GM23338 (cell line): ENCODE data around the gene FAM32A. TPM values are rescaled to one million over a fixed set of nuclear protein-coding genes. Genes with fewer than 3 reads are reported as not detected.

Experiments used
- ATAC-seq: fragments of 200-7000 bp; cut with Tn5 transposase; 3 replicates; pipeline ENCODE4 v1.9.1; 2020
- DNase-seq: peaks from one replicate; pipeline ENCODE4 v3.0.0-alpha.2; 2015; ENCODE audit warnings: low spot score
- H2AFZ ChIP-seq: fragments of 200-600 bp; sonication (generic); 2 replicates; pipeline ENCODE4 v1.8.0; 2016; ENCODE audit warnings: antibody characterized with exemption, mild to moderate bottlenecking, moderate library complexity
- H3F3A ChIP-seq: fragments of 200-600 bp; sonication (generic); replicated peaks from 2 replicates; pipeline ENCODE4 v1.8.0; 2017; ENCODE audit warnings: antibody characterized with exemption, mixed run types, low read depth
- H3K27ac ChIP-seq: fragments of 200-600 bp; sonication (generic); 2 replicates; pipeline ENCODE4 v1.6.1; 2016; ENCODE audit warnings: low read depth
- H3K27me3 ChIP-seq: fragments of 200-600 bp; sonication (generic); 2 replicates; pipeline ENCODE4 v1.8.0; 2016; ENCODE audit warnings: mild to moderate bottlenecking, mixed run types, moderate library complexity; ENCODE audit not compliant: insufficient read depth
- H3K36me3 ChIP-seq: fragments of 200-600 bp; sonication (generic); 2 replicates; pipeline ENCODE4 v1.8.0; 2016; ENCODE audit warnings: mild to moderate bottlenecking; ENCODE audit not compliant: insufficient read depth
- H3K4me1 ChIP-seq: fragments of 200-600 bp; sonication (generic); 2 replicates; pipeline ENCODE4 v1.8.0; 2016; ENCODE audit warnings: mild to moderate bottlenecking, moderate library complexity; ENCODE audit not compliant: insufficient read depth
- H3K4me2 ChIP-seq: fragments of 200-600 bp; sonication (generic); 2 replicates; pipeline ENCODE4 v1.7.1; 2017; ENCODE audit warnings: mixed run types
- H3K4me3 ChIP-seq: fragments of 200-600 bp; sonication (generic); 2 replicates; pipeline ENCODE4 v1.6.1; 2016; ENCODE audit warnings: mixed run types
- H3K79me2 ChIP-seq: fragments of 200-600 bp; sonication (generic); replicated peaks from 2 replicates; pipeline ENCODE4 v1.8.0; 2017; ENCODE audit warnings: mild to moderate bottlenecking; ENCODE audit not compliant: insufficient read depth
- H3K9me2 ChIP-seq: fragments of 200-600 bp; sonication (generic); 2 replicates; pipeline ENCODE4 v1.8.0; 2017; ENCODE audit not compliant: insufficient read depth
- H4K20me1 ChIP-seq: fragments of 200-600 bp; sonication (generic); replicated peaks from 2 replicates; pipeline ENCODE4 v1.8.0; 2017; ENCODE audit warnings: mild to moderate bottlenecking; ENCODE audit not compliant: insufficient read depth
- H3K27ac Mint-ChIP-seq: 2 replicates; pipeline ENCODE4 v1.8.0; 2020; ENCODE audit warnings: inconsistent platforms, mild to moderate bottlenecking, moderate library complexity, mixed read lengths
- H3K27me3 Mint-ChIP-seq: 3 replicates; pipeline ENCODE4 v1.8.0; 2022; ENCODE audit warnings: low read depth, mild to moderate bottlenecking, moderate library complexity, mixed read lengths, inconsistent platforms; ENCODE audit not compliant: insufficient read depth, poor library complexity
- H3K36me3 Mint-ChIP-seq: 3 replicates; pipeline ENCODE4 v1.8.0; 2021; ENCODE audit warnings: low read depth, mild to moderate bottlenecking, inconsistent platforms, moderate library complexity, mixed read lengths
- H3K4me1 Mint-ChIP-seq: 3 replicates; pipeline ENCODE4 v1.8.0; 2020; ENCODE audit warnings: mild to moderate bottlenecking, inconsistent platforms, mixed read lengths
- H3K4me3 Mint-ChIP-seq: 3 replicates; pipeline ENCODE4 v1.8.0; 2021; ENCODE audit warnings: moderate library complexity, mild to moderate bottlenecking, inconsistent platforms, mixed read lengths
- H3K9me3 Mint-ChIP-seq: 3 replicates; pipeline ENCODE4 v1.8.0; 2020; ENCODE audit warnings: moderate library complexity, mild to moderate bottlenecking, inconsistent platforms, mixed read lengths
- CREB1 ChIP-seq: fragments of 250-450 bp; sonication (Bioruptor Pico); IDR thresholded peaks from 2 replicates; pipeline ENCODE4 v1.5.0; 2020; ENCODE audit warnings: low read depth, mild to moderate bottlenecking, moderate library complexity
- EZH2 ChIP-seq: fragments of 200-600 bp; sonication (generic); IDR thresholded peaks from one replicate; pipeline ENCODE4 v1.8.0; 2017; ENCODE audit warnings: antibody characterized with exemption, mild to moderate bottlenecking, low read depth; ENCODE audit not compliant: unreplicated experiment
- EZH2phosphoT487 ChIP-seq: fragments of 200-600 bp; sonication (generic); IDR thresholded peaks from one replicate; pipeline ENCODE4 v1.8.1; 2018; ENCODE audit warnings: antibody characterized with exemption; ENCODE audit not compliant: unreplicated experiment
- NANOG ChIP-seq: IDR thresholded peaks from 2 replicates; pipeline ENCODE4 v1.6.1; 2016; ENCODE audit warnings: antibody characterized with exemption, borderline replicate concordance
- POLR2AphosphoS5 ChIP-seq: IDR thresholded peaks from 2 replicates; pipeline ENCODE4 v1.6.1; 2016; ENCODE audit warnings: antibody characterized with exemption, low read depth
- ZNF114 ChIP-seq: fragments of 250-450 bp; sonication (Bioruptor Pico); IDR thresholded peaks from 2 replicates; pipeline ENCODE4 v1.5.0; 2020; ENCODE audit warnings: mild to moderate bottlenecking, moderate library complexity
- ZNF331 ChIP-seq: fragments of 250-450 bp; sonication (Bioruptor Pico); IDR thresholded peaks from 2 replicates; pipeline ENCODE4 v1.5.0; 2020; ENCODE audit warnings: low read depth, mild to moderate bottlenecking, moderate library complexity
- polyA plus RNA-seq: library from polyadenylated mRNA; unstranded; fragments of >200 nt; fragmentation: Nextera tagmentation; extraction: Ambion mirVana; gene quantifications from 2 replicates; pipeline ENCODE4 v1.2.1, GENCODE V29; 2016
- total RNA-seq: library from RNA; depleted of rRNA; stranded (reverse); fragments of >200 nt; shearing (Covaris generic); gene quantifications from 2 replicates; pipeline ENCODE4 v1.2.3, GENCODE V29; 2014
- TF ChIP-seq, protein P1 (sequence below): fragments of 250-450 bp; sonication (Bioruptor Pico); IDR thresholded peaks from 2 replicates; pipeline ENCODE4 v1.5.0; 2020; ENCODE audit warnings: mild to moderate bottlenecking, moderate library complexity
- TF ChIP-seq, protein P2 (sequence below), 2 experiments: fragments of 200-600 bp in 1 of 2; sonication (generic) in 1 of 2; conservative IDR thresholded peaks; 2 replicates each; pipeline versions ENCODE4 v1.5.1 to v1.6.1; 2016 to 2017; ENCODE audit warnings: antibody characterized with exemption in 2 of 2, low read depth in 2 of 2, mild to moderate bottlenecking in 2 of 2, moderate library complexity in 1 of 2
- TF ChIP-seq, protein P3 (sequence below): IDR thresholded peaks from one replicate; pipeline ENCODE4 v1.6.1; 2018; ENCODE audit warnings: antibody characterized with exemption; ENCODE audit not compliant: unreplicated experiment
- TF ChIP-seq, protein P4 (sequence below): IDR thresholded peaks from 2 replicates; pipeline ENCODE4 v1.6.1; 2016; ENCODE audit warnings: antibody characterized with exemption

The FAM32A gene
- total and polyA plus RNA-seq, 2 experiments from 2014 or later, result 58.2 to 67.3 TPM

DNA sequence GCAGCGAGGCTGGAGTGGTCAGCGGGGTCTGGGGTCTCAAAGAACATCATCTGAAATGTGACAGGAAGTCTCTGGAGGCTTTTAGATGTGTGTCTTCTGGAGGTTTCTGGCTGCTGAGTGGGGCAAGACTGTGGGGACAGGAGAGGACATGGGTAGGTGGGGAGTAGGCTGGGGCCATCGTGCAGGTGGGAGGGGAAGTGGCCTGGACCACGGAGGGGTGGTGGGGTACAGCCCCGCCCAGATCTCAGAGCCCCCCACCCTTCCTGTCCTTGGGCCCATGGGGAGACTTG lies 18.7 kb downstream of the FAM32A start:
- no peak for TF ChIP-seq CREB1 (CRISPR knock-in tag)
- TF ChIP-seq NANOG, result no peak
- TF ChIP-seq ZNF331 (CRISPR knock-in tag), result no peak
- TF ChIP-seq, protein P1, sequence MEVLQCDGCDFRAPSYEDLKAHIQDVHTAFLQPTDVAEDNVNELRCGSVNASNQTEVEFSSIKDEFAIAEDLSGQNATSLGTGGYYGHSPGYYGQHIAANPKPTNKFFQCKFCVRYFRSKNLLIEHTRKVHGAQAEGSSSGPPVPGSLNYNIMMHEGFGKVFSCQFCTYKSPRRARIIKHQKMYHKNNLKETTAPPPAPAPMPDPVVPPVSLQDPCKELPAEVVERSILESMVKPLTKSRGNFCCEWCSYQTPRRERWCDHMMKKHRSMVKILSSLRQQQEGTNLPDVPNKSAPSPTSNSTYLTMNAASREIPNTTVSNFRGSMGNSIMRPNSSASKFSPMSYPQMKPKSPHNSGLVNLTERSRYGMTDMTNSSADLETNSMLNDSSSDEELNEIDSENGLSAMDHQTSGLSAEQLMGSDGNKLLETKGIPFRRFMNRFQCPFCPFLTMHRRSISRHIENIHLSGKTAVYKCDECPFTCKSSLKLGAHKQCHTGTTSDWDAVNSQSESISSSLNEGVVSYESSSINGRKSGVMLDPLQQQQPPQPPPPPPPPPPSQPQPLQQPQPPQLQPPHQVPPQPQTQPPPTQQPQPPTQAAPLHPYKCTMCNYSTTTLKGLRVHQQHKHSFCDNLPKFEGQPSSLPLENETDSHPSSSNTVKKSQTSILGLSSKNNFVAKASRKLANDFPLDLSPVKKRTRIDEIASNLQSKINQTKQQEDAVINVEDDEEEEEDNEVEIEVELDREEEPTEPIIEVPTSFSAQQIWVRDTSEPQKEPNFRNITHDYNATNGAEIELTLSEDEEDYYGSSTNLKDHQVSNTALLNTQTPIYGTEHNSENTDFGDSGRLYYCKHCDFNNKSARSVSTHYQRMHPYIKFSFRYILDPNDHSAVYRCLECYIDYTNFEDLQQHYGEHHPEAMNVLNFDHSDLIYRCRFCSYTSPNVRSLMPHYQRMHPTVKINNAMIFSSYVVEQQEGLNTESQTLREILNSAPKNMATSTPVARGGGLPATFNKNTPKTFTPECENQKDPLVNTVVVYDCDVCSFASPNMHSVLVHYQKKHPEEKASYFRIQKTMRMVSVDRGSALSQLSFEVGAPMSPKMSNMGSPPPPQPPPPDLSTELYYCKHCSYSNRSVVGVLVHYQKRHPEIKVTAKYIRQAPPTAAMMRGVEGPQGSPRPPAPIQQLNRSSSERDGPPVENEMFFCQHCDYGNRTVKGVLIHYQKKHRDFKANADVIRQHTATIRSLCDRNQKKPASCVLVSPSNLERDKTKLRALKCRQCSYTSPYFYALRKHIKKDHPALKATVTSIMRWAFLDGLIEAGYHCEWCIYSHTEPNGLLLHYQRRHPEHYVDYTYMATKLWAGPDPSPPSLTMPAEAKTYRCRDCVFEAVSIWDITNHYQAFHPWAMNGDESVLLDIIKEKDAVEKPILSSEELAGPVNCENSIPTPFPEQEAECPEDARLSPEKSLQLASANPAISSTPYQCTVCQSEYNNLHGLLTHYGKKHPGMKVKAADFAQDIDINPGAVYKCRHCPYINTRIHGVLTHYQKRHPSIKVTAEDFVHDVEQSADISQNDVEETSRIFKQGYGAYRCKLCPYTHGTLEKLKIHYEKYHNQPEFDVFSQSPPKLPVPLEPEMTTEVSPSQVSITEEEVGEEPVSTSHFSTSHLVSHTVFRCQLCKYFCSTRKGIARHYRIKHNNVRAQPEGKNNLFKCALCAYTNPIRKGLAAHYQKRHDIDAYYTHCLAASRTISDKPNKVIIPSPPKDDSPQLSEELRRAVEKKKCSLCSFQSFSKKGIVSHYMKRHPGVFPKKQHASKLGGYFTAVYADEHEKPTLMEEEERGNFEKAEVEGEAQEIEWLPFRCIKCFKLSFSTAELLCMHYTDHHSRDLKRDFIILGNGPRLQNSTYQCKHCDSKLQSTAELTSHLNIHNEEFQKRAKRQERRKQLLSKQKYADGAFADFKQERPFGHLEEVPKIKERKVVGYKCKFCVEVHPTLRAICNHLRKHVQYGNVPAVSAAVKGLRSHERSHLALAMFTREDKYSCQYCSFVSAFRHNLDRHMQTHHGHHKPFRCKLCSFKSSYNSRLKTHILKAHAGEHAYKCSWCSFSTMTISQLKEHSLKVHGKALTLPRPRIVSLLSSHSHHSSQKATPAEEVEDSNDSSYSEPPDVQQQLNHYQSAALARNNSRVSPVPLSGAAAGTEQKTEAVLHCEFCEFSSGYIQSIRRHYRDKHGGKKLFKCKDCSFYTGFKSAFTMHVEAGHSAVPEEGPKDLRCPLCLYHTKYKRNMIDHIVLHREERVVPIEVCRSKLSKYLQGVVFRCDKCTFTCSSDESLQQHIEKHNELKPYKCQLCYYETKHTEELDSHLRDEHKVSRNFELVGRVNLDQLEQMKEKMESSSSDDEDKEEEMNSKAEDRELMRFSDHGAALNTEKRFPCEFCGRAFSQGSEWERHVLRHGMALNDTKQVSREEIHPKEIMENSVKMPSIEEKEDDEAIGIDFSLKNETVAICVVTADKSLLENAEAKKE (CRISPR knock-in tag), result no peak
- no peak for TF ChIP-seq POLR2AphosphoS5
- TF ChIP-seq ZNF114, result no peak
- no peak for TF ChIP-seq EZH2phosphoT487
- TF ChIP-seq, protein P2, sequence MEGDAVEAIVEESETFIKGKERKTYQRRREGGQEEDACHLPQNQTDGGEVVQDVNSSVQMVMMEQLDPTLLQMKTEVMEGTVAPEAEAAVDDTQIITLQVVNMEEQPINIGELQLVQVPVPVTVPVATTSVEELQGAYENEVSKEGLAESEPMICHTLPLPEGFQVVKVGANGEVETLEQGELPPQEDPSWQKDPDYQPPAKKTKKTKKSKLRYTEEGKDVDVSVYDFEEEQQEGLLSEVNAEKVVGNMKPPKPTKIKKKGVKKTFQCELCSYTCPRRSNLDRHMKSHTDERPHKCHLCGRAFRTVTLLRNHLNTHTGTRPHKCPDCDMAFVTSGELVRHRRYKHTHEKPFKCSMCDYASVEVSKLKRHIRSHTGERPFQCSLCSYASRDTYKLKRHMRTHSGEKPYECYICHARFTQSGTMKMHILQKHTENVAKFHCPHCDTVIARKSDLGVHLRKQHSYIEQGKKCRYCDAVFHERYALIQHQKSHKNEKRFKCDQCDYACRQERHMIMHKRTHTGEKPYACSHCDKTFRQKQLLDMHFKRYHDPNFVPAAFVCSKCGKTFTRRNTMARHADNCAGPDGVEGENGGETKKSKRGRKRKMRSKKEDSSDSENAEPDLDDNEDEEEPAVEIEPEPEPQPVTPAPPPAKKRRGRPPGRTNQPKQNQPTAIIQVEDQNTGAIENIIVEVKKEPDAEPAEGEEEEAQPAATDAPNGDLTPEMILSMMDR (conservative IDR thresholded peaks at IDR 0.05; ENCODE audit: low read depth in 2 of 2), result no peak
- TF ChIP-seq, protein P3, sequence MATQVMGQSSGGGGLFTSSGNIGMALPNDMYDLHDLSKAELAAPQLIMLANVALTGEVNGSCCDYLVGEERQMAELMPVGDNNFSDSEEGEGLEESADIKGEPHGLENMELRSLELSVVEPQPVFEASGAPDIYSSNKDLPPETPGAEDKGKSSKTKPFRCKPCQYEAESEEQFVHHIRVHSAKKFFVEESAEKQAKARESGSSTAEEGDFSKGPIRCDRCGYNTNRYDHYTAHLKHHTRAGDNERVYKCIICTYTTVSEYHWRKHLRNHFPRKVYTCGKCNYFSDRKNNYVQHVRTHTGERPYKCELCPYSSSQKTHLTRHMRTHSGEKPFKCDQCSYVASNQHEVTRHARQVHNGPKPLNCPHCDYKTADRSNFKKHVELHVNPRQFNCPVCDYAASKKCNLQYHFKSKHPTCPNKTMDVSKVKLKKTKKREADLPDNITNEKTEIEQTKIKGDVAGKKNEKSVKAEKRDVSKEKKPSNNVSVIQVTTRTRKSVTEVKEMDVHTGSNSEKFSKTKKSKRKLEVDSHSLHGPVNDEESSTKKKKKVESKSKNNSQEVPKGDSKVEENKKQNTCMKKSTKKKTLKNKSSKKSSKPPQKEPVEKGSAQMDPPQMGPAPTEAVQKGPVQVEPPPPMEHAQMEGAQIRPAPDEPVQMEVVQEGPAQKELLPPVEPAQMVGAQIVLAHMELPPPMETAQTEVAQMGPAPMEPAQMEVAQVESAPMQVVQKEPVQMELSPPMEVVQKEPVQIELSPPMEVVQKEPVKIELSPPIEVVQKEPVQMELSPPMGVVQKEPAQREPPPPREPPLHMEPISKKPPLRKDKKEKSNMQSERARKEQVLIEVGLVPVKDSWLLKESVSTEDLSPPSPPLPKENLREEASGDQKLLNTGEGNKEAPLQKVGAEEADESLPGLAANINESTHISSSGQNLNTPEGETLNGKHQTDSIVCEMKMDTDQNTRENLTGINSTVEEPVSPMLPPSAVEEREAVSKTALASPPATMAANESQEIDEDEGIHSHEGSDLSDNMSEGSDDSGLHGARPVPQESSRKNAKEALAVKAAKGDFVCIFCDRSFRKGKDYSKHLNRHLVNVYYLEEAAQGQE, result no peak
- TF ChIP-seq, protein P4, sequence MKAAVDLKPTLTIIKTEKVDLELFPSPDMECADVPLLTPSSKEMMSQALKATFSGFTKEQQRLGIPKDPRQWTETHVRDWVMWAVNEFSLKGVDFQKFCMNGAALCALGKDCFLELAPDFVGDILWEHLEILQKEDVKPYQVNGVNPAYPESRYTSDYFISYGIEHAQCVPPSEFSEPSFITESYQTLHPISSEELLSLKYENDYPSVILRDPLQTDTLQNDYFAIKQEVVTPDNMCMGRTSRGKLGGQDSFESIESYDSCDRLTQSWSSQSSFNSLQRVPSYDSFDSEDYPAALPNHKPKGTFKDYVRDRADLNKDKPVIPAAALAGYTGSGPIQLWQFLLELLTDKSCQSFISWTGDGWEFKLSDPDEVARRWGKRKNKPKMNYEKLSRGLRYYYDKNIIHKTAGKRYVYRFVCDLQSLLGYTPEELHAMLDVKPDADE, result no peak
- no peak for TF ChIP-seq EZH2
- H3F3A ChIP-seq, result no peaks in the 10 kb centered on the region
- H3K27ac ChIP-seq, result no peak overlapping the region
- no peaks in the 10 kb centered on the region for H3K79me2 ChIP-seq
- peaks cover 1% of the 10 kb centered on the region; the same call in 1 of the 3 replicates for H3K4me1 Mint-ChIP-seq
- H4K20me1 ChIP-seq, result no peaks in the 10 kb centered on the region; the same call in 1 of the 2 replicates
- H2AFZ ChIP-seq, result no peak overlapping the region
- H3K4me3 ChIP-seq, result no peak overlapping the region
- H3K36me3 ChIP-seq, result no peaks in the 10 kb centered on the region
- no peaks in the 10 kb centered on the region for H3K4me1 ChIP-seq
- DNase-seq (no peak), ATAC-seq (no peak)
- H3K9me2 ChIP-seq, result no peaks in the 10 kb centered on the region
- H3K27me3 ChIP-seq, result no peaks in the 10 kb centered on the region
- H3K27me3 Mint-ChIP-seq, result peaks cover 4% of the 10 kb centered on the region
- no peak overlapping the region for H3K27ac Mint-ChIP-seq
- no peaks in the 10 kb centered on the region for H3K9me3 Mint-ChIP-seq
- H3K36me3 Mint-ChIP-seq, result peaks cover 3% of the 10 kb centered on the region; the same call in 1 of the 3 replicates
- H3K4me2 ChIP-seq, result no peak overlapping the region
- no peak overlapping the region for H3K4me3 Mint-ChIP-seq
